Measurements from ENCODE around the gene PHACTR4.

DNA sequence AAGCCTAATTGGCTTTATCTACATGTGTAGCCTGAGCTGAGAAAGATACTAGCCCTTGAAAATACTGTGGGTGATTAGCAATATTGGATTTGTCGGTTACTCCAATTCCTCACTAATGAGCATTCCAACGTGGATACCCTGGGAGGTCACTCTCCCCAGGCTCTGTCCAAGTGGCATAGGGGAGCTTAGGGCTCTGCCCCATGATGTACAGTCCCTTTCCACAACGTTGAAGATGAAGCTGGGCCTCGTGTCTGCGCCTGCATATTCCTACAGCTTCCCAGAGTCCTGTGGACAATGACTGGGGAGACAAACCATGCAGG lies 138.9 kb downstream of the PHACTR4 start:
- TF ChIP-seq, protein P1, sequence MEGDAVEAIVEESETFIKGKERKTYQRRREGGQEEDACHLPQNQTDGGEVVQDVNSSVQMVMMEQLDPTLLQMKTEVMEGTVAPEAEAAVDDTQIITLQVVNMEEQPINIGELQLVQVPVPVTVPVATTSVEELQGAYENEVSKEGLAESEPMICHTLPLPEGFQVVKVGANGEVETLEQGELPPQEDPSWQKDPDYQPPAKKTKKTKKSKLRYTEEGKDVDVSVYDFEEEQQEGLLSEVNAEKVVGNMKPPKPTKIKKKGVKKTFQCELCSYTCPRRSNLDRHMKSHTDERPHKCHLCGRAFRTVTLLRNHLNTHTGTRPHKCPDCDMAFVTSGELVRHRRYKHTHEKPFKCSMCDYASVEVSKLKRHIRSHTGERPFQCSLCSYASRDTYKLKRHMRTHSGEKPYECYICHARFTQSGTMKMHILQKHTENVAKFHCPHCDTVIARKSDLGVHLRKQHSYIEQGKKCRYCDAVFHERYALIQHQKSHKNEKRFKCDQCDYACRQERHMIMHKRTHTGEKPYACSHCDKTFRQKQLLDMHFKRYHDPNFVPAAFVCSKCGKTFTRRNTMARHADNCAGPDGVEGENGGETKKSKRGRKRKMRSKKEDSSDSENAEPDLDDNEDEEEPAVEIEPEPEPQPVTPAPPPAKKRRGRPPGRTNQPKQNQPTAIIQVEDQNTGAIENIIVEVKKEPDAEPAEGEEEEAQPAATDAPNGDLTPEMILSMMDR (IDR thresholded peaks at IDR 0.05 in 4 of 5, conservative IDR thresholded peaks at IDR 0.05 in 1 of 5): no peak
- no peak for TF ChIP-seq POLR2A (IDR thresholded peaks at IDR 0.05)

All from gastrocnemius medialis (tissue), 4 donors.